ENCODE measurements around the gene GRIN2A.

GRIN2A gene

GRCh38 chr16:9766891-9767290 is 415.3 kb downstream of the GRIN2A start:
- no peak for DNase-seq (ENCODE audit: low read depth)

GRCh38 chr16:9763505-9763904 is 418.7 kb downstream of the GRIN2A start:
- no peak for DNase-seq (ENCODE audit: low read depth)

- DNase-seq (ENCODE audit: low read depth): no peak
Measured at GRCh38 chr16:9761870-9762269, 420.4 kb downstream of the GRIN2A start.

GRCh38 chr16:9757687-9758086 is 424.5 kb downstream of the GRIN2A start:
- no peak for DNase-seq (ENCODE audit: low read depth)

- DNase-seq (ENCODE audit: low read depth): no peak
Measured at GRCh38 chr16:9756434-9756833, 425.8 kb downstream of the GRIN2A start.

GRCh38 chr16:9755081-9755480 is 427.1 kb downstream of the GRIN2A start:
- no peak for DNase-seq (ENCODE audit: low read depth)

- DNase-seq (ENCODE audit: low read depth): no peak
Measured at GRCh38 chr16:9741776-9742175, 440.5 kb downstream of the GRIN2A start.

GRCh38 chr16:9739301-9739700 is 442.9 kb downstream of the GRIN2A start:
- no peak for DNase-seq (ENCODE audit: low read depth)

- no peak for DNase-seq (ENCODE audit: low read depth)
Measured at GRCh38 chr16:9738690-9739089, 443.5 kb downstream of the GRIN2A start.

- DNase-seq (ENCODE audit: low read depth): no peak
Measured at GRCh38 chr16:9736547-9736946, 445.7 kb downstream of the GRIN2A start.

GRCh38 chr16:9723136-9723535 is 459.1 kb downstream of the GRIN2A start:
- no peak for DNase-seq (ENCODE audit: low read depth)

- DNase-seq (ENCODE audit: low read depth): no peak
Measured at GRCh38 chr16:9713907-9714306, 468.3 kb downstream of the GRIN2A start.

GRCh38 chr16:9713156-9713555 is 469.1 kb downstream of the GRIN2A start:
- no peak for DNase-seq (ENCODE audit: low read depth)

GRCh38 chr16:9708972-9709620 is 473.1 kb downstream of the GRIN2A start:
- no peak for DNase-seq (ENCODE audit: low read depth)

- DNase-seq (ENCODE audit: low read depth): no peak
Measured at GRCh38 chr16:9706217-9706836, 475.9 kb downstream of the GRIN2A start.

- DNase-seq (ENCODE audit: low read depth): no peak
Measured at GRCh38 chr16:9703731-9704130, 478.5 kb downstream of the GRIN2A start.
